HG02970 (cell line): Measurements from ENCODE around the gene PTPRC.

Experiments used
- ATAC-seq: cut with Tn5 transposase; IDR thresholded peaks from one replicate; pipeline ENCODE4 v1.9.1; 2021; ENCODE audit warnings: mild to moderate bottlenecking, moderate library complexity, moderate number of reproducible peaks; ENCODE audit not compliant: unreplicated experiment, low FRiP score

PTPRC gene

GRCh38 chr1:198619375-198620140 lies 19.3 kb upstream of the PTPRC start:
- no peak for ATAC-seq

DNA sequence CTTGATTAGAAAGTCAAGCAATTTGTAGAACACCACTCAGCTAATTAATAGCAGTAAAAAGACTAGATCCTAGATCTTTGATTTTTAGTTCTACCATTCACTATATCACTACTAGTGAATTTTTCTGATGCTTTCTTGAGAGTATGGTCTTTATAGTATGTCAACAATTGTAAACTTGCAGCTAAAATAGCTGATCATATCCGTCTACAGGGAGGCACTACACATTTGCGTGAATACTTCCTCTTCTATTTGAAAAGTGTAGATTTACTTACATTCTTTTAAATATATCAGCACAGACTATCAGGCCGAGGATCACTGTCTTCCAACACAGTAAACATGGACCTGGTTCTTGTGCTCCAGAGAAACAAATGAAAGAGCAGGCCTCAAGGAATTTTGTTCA lies 18.6 kb upstream of the PTPRC start:
- no peak for ATAC-seq

DNA sequence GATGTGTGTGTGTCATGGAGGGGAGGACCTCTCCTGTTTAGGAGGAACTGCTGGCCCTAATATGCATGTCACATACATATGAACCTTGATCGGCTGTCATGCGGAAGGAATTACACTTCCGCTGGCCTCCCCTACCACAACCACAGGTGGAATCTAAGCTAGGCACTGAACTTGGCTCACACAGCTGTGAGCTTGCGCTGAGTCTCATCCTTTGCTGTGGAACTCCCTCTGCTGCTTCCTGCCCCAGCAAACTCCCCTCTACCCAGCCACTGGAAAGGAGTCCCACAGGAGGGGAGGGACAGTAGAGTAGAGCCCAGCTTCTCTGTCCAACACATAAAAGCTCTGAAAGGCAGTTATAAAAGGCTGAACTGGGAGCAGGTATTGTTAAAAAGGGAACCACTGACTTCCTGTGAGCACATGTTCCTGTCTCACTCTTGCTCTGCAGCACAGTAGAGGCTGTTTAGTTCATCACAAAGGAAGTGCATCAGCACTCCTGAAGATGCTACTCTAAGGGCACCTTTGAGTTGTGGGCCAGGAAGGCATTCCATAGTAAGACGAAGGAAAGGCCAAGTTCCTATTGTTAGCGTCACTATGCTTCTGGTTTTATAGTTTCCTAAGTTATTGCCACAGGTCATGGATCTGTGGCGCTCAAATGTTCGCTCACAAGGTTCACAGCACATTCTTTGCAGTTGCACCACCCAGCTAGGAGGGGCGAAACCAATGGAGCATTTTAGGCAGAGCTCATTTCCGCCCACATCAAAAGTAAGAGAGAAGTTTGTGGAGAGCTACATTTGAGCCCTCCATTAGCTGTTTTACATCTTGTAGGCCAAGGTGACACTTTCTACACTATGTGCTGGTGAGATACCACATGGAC lies 17.7 kb upstream of the PTPRC start:
- peak; percentile 58 for ATAC-seq

DNA sequence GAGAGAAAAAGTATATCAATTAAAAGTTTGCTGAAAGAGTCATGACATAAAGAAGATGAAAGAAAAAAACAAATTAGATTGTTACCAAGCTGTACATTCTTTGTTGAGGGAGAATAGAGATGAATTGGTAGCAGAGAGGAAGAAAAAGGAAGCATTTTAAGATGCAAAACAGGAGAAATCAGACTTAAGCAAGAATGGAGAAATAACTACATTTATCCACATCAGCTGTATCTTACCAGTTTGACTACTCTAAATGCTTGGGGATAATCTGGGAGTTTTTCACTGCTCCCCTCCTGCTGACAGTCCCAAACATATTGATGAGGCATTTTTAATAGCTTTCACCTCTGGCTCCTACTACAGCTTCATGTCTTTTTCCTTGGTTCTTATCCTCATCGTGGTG lies 16.8 kb upstream of the PTPRC start:
- no peak for ATAC-seq

DNA sequence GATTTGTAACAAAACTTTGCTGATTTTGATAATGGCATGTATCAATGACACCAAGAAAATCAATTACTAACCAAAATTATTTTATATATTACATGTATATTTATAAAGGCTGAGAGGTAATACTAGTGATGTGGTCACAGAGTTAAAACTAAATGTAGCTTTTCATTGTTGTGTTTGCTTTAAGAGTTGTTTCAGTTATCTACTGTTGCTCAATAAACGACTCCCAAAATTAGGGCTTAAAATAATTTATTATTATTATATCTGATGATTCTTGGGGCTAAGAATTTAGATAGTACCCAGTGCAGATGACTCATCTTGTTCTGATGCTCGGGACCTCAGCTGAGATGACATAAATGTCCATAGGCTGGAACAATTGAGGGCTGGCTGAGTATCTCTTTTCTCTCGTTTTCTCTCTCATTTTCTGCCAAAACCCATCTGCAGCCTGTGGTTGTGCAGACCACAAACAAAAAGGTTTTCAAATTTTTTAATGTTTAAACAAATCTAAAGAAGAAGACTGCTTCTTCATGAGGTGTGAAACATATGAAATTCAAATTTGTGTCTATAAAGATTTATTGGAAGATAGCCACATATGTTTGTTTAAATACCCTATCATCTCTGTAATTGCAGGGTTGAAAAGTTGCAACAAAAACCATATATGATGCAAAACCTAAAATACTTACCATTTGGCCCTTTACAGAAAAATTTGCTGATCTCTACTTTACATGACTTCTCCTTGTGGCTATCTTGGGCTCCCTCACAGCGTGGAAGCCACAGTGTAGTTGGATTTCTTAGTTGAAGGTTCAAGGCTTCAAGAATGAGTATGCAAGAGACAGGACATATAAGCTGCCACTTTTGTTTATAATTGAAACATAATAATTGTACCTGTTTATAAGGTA lies 14.8 kb upstream of the PTPRC start:
- ATAC-seq, result no peak

DNA sequence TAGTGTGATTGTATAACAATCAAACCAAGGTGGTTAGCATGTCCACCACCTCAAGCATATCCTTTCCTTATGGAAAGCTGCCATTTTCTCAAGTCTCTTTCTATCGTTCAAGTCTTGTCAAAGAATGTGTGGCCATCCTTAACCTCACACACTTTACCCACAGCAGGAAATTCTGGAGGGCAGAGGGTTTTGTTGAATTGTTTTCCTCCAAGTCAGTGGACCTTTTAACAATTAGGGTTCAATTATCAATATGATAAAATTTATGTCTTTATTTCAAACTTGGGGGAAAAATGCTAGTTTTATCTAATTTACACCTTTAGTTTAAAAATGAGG lies 14.2 kb upstream of the PTPRC start:
- no peak for ATAC-seq

- no peak for ATAC-seq
These were observed 11.3 kb upstream of the PTPRC start for GRCh38 chr1:198627436-198628066.

DNA sequence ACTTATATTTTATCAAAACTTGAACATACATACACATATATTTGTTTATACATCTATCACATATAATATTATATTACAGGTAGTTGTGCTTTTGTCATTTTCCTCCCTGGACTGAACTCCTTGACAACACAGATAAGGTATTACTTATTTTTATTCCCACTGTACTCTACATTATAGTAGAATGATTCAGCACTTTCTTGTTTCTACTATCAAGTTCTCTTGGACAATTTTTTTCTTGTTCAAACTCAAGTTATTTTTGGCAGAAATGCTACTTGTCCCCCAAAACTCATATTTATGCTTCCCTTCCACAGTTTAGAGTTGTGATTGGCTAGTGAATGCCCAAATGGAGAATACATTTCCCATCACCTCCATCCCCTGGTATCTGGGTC lies 10.8 kb upstream of the PTPRC start:
- ATAC-seq, result no peak

DNA sequence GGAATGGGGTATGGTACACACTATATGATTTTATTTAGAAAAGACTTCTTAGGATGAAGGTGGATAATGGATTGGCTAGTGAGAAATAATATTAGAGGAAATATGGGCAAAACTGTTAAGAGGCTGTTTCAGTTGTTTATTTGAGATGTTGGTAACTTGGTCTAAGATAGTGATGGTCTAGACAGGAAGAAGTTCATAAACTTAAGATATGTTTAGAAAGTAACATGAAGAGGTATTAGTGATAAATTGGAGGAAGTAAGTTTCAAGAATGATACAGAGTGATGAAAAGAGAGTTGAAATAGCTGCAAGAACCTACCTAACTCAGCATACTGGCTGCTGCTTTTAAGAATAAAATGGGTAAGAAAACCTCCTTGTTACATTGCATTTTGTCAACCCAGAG lies 9.2 kb upstream of the PTPRC start:
- no peak for ATAC-seq

DNA sequence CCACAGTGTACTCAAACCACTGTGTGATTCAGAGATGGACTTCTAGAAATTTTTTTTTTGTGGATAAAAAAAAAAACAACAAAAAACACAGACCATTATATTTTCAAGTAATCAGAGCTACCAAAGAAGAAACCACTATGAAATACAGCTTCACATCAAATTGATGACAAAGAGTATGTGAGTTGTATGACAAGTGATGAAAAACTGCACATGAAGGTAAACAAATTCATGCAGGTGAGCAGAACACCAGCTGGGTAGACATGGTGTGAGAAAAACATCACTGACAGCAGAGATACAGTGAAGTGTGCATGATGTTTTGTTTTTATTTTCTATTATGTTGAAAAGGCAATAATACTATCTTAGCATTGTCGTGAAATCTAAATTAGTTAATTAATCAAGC lies 8.0 kb upstream of the PTPRC start:
- ATAC-seq, result no peak

GRCh38 chr1:198631292-198631691 lies 7.5 kb upstream of the PTPRC start:
- no peak for ATAC-seq

DNA sequence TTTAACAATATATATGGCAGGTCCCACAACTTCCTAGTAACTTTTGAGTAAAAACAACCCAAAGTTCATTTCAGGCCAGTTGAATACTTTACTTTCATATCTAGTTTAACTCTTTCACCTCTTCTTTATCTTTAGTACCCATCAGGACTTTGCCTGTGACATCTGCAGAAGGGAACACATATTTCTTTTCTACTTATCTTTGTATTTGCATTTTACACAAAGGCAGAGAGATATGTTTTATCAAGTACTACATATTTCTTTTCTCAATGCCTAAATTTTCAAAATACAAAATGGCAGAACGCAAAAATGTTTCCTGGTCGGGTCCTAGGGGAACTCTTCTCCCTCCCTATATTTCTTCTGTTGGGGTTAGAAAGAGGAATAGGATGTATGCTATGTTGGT lies 6.8 kb upstream of the PTPRC start:
- ATAC-seq, result no peak

DNA sequence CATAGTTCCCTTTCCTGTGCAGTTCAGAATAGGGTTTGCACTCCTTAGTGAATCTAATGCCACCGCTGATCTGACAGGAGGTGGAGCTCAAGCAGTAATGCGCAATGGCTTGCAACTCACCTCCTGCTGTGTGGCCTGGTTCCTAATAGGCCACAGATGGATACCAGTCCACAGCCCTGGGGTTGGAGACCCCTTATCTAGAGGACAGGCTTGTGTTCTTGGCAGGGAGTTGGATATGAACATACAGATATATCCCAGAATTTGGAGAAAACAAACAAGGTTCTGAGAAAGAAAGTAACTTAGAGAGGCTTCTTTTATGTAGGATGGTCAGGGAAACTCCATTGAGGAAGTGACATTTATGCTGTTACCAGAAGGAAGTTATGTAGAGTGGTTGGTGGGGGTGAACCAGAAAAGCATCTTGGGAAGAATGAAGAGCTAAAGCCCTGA lies 5.1 kb upstream of the PTPRC start:
- no peak for ATAC-seq

GRCh38 chr1:198635964-198636363 lies 2.9 kb upstream of the PTPRC start:
- ATAC-seq, result no peak

- no peak for ATAC-seq
These were observed 2.4 kb upstream of the PTPRC start for GRCh38 chr1:198636391-198636790.

- no peak for ATAC-seq
These were observed 1.7 kb upstream of the PTPRC start for GRCh38 chr1:198637157-198637556.

- no peak for ATAC-seq
These were observed 863 bp upstream of the PTPRC start for GRCh38 chr1:198637916-198638437.

DNA sequence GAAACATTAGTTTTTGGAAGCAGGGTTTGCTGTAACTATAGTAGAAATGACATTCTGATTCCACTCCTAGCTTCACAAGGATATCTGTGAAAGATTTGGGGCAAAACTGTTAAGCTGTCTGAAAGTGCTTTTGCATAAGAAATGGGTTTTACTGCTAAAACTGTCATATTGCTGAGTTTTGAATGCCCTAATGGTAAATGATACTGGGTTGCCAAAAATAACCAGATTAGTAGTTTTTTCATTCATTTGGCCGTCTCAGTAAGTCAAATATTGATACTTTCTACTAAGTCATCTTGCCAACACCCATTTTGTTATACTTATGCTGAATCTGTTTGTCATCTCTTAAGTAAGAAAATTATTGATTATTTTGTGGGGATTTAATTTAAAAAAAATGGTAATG lies 399 bp upstream of the PTPRC start:
- ATAC-seq, result no peak

DNA sequence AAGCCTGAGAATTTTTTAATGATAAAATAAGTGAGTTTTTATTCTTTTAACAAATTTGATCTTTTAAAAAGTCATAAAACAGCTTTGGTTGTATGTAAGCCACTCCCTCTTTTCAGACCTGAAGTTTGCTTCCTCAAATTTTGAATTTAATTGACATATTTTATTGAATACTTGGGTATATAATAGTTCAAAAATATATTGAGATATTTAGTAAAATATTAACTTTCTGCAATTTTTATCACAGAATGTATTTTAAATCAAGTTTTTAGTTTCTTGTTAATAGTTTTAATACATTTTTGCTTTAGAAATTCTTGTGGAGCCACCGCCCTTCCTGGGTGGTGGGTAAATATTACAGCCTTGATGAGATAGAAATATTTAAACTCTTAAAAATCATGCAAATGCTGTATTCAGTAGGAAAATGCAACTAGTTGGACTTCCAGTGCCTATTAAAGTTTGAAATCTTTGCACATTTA lies 867 bp downstream of the PTPRC start:
- ATAC-seq, result no peak

- ATAC-seq, result no peak
These were observed 1.3 kb downstream of the PTPRC start for GRCh38 chr1:198640174-198640573.
